Fibroblast of the aortic adventitia (primary cell): ENCODE measurements around the gene ORC3. TPM values are rescaled to one million over a fixed set of nuclear protein-coding genes. Genes with fewer than 3 reads are reported as not detected.

Experiments used
- DNase-seq: peaks from one replicate; pipeline ENCODE4 v3.0.0-alpha.2; 2010; ENCODE audit warnings: low read depth
- H3K4me3 ChIP-seq: 2 replicates; pipeline ENCODE4 v1.5.1; 2011; ENCODE audit warnings: low read depth, mild to moderate bottlenecking, control low read depth, low read length, moderate library complexity
- CTCF ChIP-seq: IDR thresholded peaks from 2 replicates; pipeline ENCODE4 v1.5.1; 2011; ENCODE audit warnings: mild to moderate bottlenecking, low read length, control low read depth, inconsistent platforms; ENCODE audit not compliant: insufficient read depth
- total RNA-seq: library from RNA; depleted of rRNA; stranded (reverse); fragments of >200 nt; gene quantifications from 2 replicates; pipeline ENCODE4 v1.2.3, GENCODE V29; 2012; ENCODE audit warnings: low replicate concordance

ORC3 gene
- total RNA-seq, 1 donor = 52.9 TPM

- DNase-seq = no peak
- no peak for TF ChIP-seq CTCF
- H3K4me3 ChIP-seq = no peak overlapping the region
These were observed 73.5 kb downstream of the ORC3 start for GRCh38 chr6:87663434-87663833.

DNA sequence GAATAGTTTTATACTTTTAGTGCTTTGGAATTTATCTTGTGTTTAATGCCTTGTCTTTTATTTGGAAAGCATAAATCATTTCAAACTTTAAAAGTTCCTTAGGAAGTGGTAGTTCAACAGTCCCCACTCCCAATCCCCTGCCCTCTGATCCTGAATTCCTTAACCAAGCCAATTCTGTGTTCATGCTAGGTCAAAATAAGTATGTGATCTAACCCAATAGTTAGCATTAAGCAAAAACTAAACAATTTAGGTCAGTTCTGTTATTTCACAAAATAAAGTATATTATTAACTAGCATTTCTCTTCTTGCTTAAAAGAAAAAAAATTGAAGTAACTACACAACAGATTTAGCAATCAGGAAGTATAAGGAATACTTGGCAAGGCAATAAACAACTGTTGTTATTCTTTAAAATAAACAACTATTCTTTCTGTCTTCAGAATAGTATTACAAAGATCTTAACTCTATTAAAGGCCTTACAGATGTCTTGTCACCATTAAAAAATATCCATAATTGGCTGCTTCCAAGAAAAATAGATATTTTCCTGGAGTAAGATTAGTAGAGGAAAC lies 75.1 kb downstream of the ORC3 start:
- no peak overlapping the region for H3K4me3 ChIP-seq
- TF ChIP-seq CTCF = no peak
- DNase-seq = no peak

DNA sequence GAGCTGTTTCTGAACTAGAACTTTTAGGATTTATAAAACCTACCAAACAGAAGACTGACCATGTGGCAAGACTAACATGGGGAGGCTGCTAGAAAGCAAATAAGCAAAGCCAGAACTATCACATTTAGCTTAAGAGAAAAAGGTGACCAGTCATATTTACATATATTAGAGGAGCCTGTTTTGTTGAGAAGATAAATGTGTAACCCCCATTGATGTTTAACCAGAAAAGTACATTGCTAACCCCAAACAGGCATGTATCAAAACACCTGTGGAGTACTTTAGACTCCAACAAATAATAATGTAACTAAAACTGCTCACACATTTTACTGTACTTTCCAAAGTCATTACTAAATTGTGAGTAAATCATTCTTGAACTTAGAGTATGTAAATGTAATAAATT lies 77.1 kb downstream of the ORC3 start:
- TF ChIP-seq CTCF = no peak
- DNase-seq = no peak
- no peak overlapping the region for H3K4me3 ChIP-seq

GRCh38 chr6:87668013-87668412 lies 78.1 kb downstream of the ORC3 start:
- H3K4me3 ChIP-seq = no peak overlapping the region
- no peak for DNase-seq
- TF ChIP-seq CTCF = no peak

GRCh38 chr6:87669051-87669450 lies 79.1 kb downstream of the ORC3 start:
- DNase-seq = no peak
- no peak overlapping the region for H3K4me3 ChIP-seq
- no peak for TF ChIP-seq CTCF

DNA sequence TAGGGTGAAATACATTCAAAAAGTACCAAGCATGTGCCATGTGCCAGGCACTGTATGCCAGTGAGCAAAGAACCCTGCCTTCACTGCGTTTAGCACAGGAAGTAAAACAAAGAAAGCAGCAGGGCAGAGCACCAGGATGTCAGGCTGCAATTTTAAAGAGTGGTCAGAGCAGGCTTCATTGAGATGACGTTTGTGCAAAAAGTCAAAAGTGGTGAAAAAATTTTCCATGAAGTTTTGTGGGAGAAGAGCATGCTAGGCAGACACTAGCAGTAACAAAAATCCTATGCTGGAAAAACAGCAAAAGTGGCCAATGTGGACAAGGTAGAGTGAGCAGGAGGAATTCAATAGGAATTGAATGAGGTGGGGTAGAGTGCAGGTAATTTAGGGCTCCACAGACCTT lies 80.8 kb downstream of the ORC3 start:
- H3K4me3 ChIP-seq = no peak overlapping the region
- DNase-seq = no peak
- TF ChIP-seq CTCF = no peak

GRCh38 chr6:87671555-87672029 lies 81.7 kb downstream of the ORC3 start:
- TF ChIP-seq CTCF = no peak
- no peak overlapping the region for H3K4me3 ChIP-seq
- no peak for DNase-seq
